HFF-Myc (cell line): ENCODE results near the gene NAV2.

Source experiments
- DNase-seq: peaks from one replicate; pipeline ENCODE4 v3.0.0-alpha.2; 2011; ENCODE audit warnings: low read depth; ENCODE audit errors: extremely low read depth
- H3K4me3 ChIP-seq: replicated peaks from 2 replicates; pipeline ENCODE4 v1.5.1; 2011; ENCODE audit warnings: low read depth, mild to moderate bottlenecking, control low read depth, low read length
- TF ChIP-seq, protein P1 (sequence below): IDR thresholded peaks from 2 replicates; pipeline ENCODE4 v1.5.1; 2012; ENCODE audit warnings: mild to moderate bottlenecking, low read depth, low read length, control low read depth; ENCODE audit errors: missing control alignments

NAV2 gene

DNA sequence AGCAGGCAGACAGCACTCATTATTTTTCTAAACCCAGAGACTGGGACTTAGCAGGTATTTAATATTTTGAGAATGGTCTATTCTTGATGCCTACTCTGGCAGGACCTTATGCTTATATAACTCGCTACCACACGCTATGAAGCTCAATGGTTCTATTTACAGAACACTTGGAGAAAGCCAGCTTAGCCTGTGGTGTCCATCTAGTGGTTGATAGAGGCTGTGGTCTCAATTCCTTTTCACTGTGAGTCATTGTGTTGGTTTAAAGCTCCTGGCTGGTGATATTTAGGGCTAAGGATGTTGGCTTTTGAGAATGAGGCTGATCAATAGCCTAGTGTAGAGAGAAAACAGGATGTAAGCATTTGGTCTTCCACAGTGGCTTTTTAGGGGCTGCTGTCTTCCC, 241.3 kb downstream of the NAV2 start:
- H3K4me3 ChIP-seq, result no peak overlapping the region
- no peak for DNase-seq
- TF ChIP-seq, protein P1, sequence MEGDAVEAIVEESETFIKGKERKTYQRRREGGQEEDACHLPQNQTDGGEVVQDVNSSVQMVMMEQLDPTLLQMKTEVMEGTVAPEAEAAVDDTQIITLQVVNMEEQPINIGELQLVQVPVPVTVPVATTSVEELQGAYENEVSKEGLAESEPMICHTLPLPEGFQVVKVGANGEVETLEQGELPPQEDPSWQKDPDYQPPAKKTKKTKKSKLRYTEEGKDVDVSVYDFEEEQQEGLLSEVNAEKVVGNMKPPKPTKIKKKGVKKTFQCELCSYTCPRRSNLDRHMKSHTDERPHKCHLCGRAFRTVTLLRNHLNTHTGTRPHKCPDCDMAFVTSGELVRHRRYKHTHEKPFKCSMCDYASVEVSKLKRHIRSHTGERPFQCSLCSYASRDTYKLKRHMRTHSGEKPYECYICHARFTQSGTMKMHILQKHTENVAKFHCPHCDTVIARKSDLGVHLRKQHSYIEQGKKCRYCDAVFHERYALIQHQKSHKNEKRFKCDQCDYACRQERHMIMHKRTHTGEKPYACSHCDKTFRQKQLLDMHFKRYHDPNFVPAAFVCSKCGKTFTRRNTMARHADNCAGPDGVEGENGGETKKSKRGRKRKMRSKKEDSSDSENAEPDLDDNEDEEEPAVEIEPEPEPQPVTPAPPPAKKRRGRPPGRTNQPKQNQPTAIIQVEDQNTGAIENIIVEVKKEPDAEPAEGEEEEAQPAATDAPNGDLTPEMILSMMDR, result peak; percentile 50

DNA sequence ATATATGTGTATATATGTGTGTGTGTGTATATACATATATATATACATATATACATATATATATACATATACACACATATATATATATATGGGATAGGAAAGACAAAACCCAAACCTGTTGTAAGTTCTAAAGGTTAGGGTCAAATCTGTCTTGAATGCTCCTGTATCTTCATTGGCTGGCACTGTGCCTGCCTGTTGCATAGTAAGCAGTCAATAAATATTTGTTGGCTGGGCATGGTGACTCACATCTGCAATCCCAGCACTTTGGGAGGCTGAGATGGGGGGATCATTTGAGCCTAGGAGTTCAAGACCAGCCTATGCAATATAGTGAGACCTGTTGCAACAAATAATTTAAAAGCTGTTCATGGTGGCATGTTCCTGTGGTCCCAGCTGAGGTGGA, 242.3 kb downstream of the NAV2 start:
- H3K4me3 ChIP-seq, result no peak overlapping the region
- no peak for DNase-seq
- TF ChIP-seq, protein P1, result no peak

DNA sequence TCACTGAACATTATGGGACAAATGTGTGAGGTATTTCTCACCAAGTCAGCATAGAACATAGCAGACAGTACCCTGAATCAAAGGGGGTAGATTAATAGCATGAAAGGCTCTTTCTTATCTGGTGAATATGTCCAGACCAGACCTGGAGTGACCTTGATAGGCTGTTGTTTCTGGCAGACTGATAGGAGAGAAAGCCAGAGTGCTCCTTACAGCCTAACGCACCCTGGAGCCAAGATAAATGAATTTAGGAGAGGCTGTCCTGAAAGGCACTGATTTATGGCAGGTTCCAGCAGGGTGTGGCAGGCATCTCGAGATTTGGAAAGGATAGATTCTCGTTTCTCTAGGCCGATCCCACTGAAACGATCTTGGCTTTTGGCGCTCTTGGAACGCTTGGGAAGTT, 243.0 kb downstream of the NAV2 start:
- no peak for DNase-seq
- H3K4me3 ChIP-seq, result no peak overlapping the region
- TF ChIP-seq, protein P1, result no peak

DNA sequence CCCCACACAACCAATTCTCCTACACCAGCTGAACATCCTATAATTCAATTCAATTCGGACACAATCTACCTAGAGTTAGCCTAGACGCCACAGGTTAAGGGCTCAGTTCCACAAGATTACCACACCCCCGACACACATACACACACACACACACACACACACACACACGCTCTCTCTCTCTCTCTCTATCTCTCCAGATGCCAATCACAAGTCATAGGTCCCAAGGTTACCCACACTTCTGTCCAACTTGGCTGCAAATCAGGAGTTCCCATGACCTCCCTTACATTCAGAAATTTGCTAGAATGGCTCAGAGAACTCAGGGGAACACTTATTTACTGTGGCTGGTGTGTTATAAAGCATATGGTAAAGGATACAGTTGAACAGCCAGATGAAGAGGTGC, 243.6 kb downstream of the NAV2 start:
- TF ChIP-seq, protein P1, result no peak
- no peak for DNase-seq
- no peak overlapping the region for H3K4me3 ChIP-seq

DNA sequence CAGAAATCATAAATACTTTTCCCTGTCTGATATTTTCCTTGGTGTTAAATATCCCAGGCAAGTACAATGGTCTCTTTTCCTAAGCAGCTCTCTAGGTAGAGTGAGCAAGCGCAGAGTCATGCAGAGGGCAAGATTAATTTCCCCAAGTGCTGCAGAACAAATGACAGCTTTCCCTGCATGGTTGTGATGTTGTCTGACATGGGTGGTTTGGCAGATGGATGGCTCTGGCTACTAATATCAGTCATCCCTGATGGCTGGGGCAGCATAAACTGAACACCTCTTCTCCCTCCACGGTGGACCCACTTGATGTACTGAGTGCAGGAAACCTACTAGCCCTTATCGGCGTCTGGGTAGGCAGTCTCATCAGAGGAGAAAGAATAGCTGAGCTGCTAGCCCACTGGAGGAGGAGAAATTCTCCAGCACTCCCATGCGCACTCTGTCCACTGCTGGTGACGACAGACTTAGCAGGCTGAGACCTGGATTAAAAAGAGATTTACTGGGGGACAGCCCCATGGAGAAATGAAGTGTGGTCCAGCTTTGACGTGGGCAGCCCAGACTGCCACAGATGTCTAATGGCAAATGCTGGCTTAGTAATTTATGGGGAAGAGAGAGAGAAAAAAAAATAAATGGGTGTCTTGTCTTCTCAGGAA, 244.8 kb downstream of the NAV2 start:
- no peak overlapping the region for H3K4me3 ChIP-seq
- TF ChIP-seq, protein P1, result no peak
- no peak for DNase-seq

DNA sequence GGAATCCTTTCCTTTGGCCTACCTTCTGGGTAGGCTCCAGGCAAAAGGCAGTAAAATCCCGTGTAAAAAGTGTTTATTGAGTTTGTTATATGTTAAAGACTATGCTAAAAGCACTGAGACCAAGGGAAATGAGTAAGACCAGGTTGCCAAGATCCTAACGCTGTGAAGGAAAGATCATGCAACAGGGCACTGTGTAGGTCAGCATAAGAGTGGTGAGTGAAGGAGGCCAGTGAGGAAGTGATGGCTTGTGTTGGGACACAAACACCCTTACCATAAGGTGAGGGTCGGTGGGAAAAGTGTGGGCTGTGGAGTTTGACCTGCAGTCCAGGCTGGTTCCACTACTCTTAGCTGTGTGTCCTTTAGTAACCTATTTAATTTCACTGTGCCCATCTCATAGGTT, 245.6 kb downstream of the NAV2 start:
- no peak overlapping the region for H3K4me3 ChIP-seq
- TF ChIP-seq, protein P1, result no peak

DNA sequence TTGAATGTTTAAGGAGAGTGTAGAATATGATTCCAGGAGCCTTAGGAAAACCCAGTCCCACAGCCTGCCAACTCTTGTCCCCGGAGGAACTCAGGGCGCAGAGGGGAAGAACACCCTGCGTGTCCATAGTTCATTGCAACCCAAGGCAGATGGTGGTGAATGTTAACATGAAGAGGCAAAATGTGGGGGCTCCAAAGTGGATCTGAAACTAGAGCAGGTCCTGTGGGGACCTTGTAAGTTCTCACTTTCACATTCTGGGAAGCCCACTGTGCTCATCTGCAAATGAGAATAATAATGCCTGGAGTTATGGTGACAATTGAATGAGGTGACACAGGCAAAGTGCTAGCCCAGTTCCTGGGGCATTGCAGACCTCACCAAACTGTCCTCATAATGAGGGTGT, 246.6 kb downstream of the NAV2 start:
- no peak for DNase-seq
- TF ChIP-seq, protein P1, result no peak
- no peak overlapping the region for H3K4me3 ChIP-seq

More for the DNA sequence above, 245.6 kb downstream of the NAV2 start:
- DNase-seq, result no peak
